Gastroesophageal sphincter (tissue), 4 donors: ENCODE results near the gene UPK1B. TPM values are rescaled to one million over a fixed set of nuclear protein-coding genes. Genes with fewer than 3 reads are reported as not detected.

Experiments
- ATAC-seq: fragments of 150-250 bp; one replicate; pipeline ENCODE4 v1.9.1; 2016; ENCODE audit warnings: mild to moderate bottlenecking, moderate library complexity
- H3K27ac ChIP-seq, 4 donors: fragments of 200-600 bp; sonication (generic) in 3 of 4; 1 replicate in 3 of 4; 2 replicates in 1 of 4; pipeline ENCODE4 v1.5.1; 2016 to 2019
- H3K27me3 ChIP-seq: fragments of 200-600 bp; sonication (generic); one replicate; pipeline ENCODE4 v1.5.1; 2019
- H3K36me3 ChIP-seq, 2 donors: fragments of 200-600 bp; sonication (generic); one replicate each; pipeline ENCODE4 v1.5.1; 2019; ENCODE audit warnings: control low read depth in 1 of 2
- H3K4me1 ChIP-seq, 3 donors: fragments of 200-600 bp; sonication (generic); 1 replicate in 2 of 3; 2 replicates in 1 of 3; pipeline ENCODE4 v1.5.1; 2016 to 2019; ENCODE audit warnings: control low read depth in 2 of 3
- H3K4me3 ChIP-seq, 2 donors: fragments of 200-600 bp; sonication (generic); one replicate each; pipeline ENCODE4 v1.5.1; 2019; ENCODE audit warnings: mild to moderate bottlenecking in 1 of 2, moderate library complexity in 1 of 2
- H3K9me3 ChIP-seq, 3 donors: fragments of 200-600 bp; sonication (generic); one replicate each; pipeline ENCODE4 v1.5.1; 2017 to 2019; ENCODE audit warnings: control low read depth in 2 of 3
- CTCF ChIP-seq, 4 experiments: fragments of 200-600 bp in 2 of 4; fragments of 450-650 bp in 2 of 4; sonication (generic) in 1 of 4; IDR thresholded peaks; one replicate each; pipeline ENCODE4 v1.5.1; 2017 to 2019; ENCODE audit warnings: antibody characterized with exemption in 4 of 4, mild to moderate bottlenecking in 2 of 4, moderate library complexity in 2 of 4
- EP300 ChIP-seq: sonication (generic); formaldehyde crosslinking; IDR thresholded peaks from one replicate; pipeline ENCODE4 v1.6.1; 2017; ENCODE audit warnings: antibody characterized with exemption, mild to moderate bottlenecking
- POLR2A ChIP-seq, 2 donors: fragments of 450-650 bp; IDR thresholded peaks; one replicate each; pipeline ENCODE4 v1.6.1; 2017; ENCODE audit warnings: antibody characterized with exemption in 2 of 2, mild to moderate bottlenecking in 2 of 2, moderate library complexity in 1 of 2
- POLR2AphosphoS5 ChIP-seq: sonication (generic); formaldehyde crosslinking; IDR thresholded peaks from one replicate; pipeline ENCODE4 v1.6.1; 2017; ENCODE audit warnings: antibody characterized with exemption
- WGBS, 2 donors: methylation state at CpG; one replicate each; pipeline ENCODE4 v1.1.5; 2018; ENCODE audit warnings: low coverage in 1 of 2; 5-methylcytosine and 5-hydroxymethylcytosine counted together
- total RNA-seq, 4 donors: library from RNA; depleted of rRNA; stranded (reverse); fragments of >200 nt; gene quantifications; one replicate each; pipeline ENCODE4 v1.1.0, GENCODE V29; 2016

UPK1B gene
- total RNA-seq, 4 donors from 2014 or later: 0.15 TPM; not detected in 3

- no peaks in the 10 kb centered on the region for H3K36me3 ChIP-seq
- WGBS, 2 donors: 59 to 87% methylated on average over 2 to 4 of the region's 4 CpGs
- H3K9me3 ChIP-seq: no peaks in the 10 kb centered on the region
- TF ChIP-seq POLR2AphosphoS5: no peak
- no peak for TF ChIP-seq POLR2A (IDR thresholded peaks at IDR 0.05)
- no peak for TF ChIP-seq CTCF (IDR thresholded peaks at IDR 0.05)
- TF ChIP-seq EP300: no peak
- no peaks in the 10 kb centered on the region for H3K27me3 ChIP-seq
- H3K27ac ChIP-seq: no peak overlapping the region
- ATAC-seq: no peak
- H3K4me1 ChIP-seq: no peaks in the 10 kb centered on the region
- no peak overlapping the region for H3K4me3 ChIP-seq
These were observed 3.4 kb downstream of the UPK1B start for GRCh38 chr3:119176778-119177177.

- 65 to 85% methylated on average over 4 of the region's 4 CpGs for WGBS, 2 donors
- Histone ChIP-seq H3K4me1 (no peaks in the 10 kb centered on the region), H3K4me3 (no peak overlapping the region), H3K27ac (no peak overlapping the region), H3K36me3 (no peaks in the 10 kb centered on the region), H3K9me3 (no peaks in the 10 kb centered on the region), H3K27me3 (no peaks in the 10 kb centered on the region)
- TF ChIP-seq EP300: no peak
- TF ChIP-seq POLR2A (IDR thresholded peaks at IDR 0.05): no peak
- no peak for TF ChIP-seq CTCF (IDR thresholded peaks at IDR 0.05)
- no peak for TF ChIP-seq POLR2AphosphoS5
- ATAC-seq: no peak
These were observed 3.9 kb downstream of the UPK1B start for GRCh38 chr3:119177321-119177720.

- TF ChIP-seq EP300 (no peak), CTCF (IDR thresholded peaks at IDR 0.05) (no peak), POLR2A (IDR thresholded peaks at IDR 0.05) (no peak), POLR2AphosphoS5 (no peak)
- 74 to 77% methylated on average over 3 of the region's 3 CpGs for WGBS, 2 donors
- H3K4me3 ChIP-seq: no peak overlapping the region
- H3K36me3 ChIP-seq: no peaks in the 10 kb centered on the region
- H3K27ac ChIP-seq: no peak overlapping the region
- no peaks in the 10 kb centered on the region for H3K9me3 ChIP-seq
- no peak for ATAC-seq
- no peaks in the 10 kb centered on the region for H3K27me3 ChIP-seq
- H3K4me1 ChIP-seq: no peaks in the 10 kb centered on the region
These were observed 8.4 kb downstream of the UPK1B start for GRCh38 chr3:119181765-119182164.

- TF ChIP-seq CTCF (IDR thresholded peaks at IDR 0.05): no peak
- no peak for TF ChIP-seq POLR2A (IDR thresholded peaks at IDR 0.05)
- no peak for TF ChIP-seq EP300
- TF ChIP-seq POLR2AphosphoS5: no peak
- WGBS, 2 donors: 84% methylated on average over 6 of the region's 9 CpGs; no CpG with 5 or more reads in 1 of the 2 donors
- no peaks in the 10 kb centered on the region for H3K27me3 ChIP-seq
These were observed 10.7 kb downstream of the UPK1B start for GRCh38 chr3:119184111-119184510.

GRCh38 chr3:119184796-119185570, 11.6 kb downstream of the UPK1B start:
- Histone ChIP-seq H3K27me3 (no peaks in the 10 kb centered on the region), H3K4me1 (no peaks in the 10 kb centered on the region), H3K9me3 (no peaks in the 10 kb centered on the region), H3K27ac (no peak overlapping the region), H3K4me3 (no peak overlapping the region), H3K36me3 (no peaks in the 10 kb centered on the region)
- 81 to 82% methylated on average over 7 of the region's 7 CpGs for WGBS, 2 donors
- ATAC-seq: no peak
- TF ChIP-seq EP300: no peak
- no peak for TF ChIP-seq POLR2A (IDR thresholded peaks at IDR 0.05)
- no peak for TF ChIP-seq CTCF (IDR thresholded peaks at IDR 0.05)
- no peak for TF ChIP-seq POLR2AphosphoS5

More at GRCh38 chr3:119184111-119184510, 10.7 kb downstream of the UPK1B start:
- Histone ChIP-seq H3K9me3 (no peaks in the 10 kb centered on the region), H3K4me1 (no peaks in the 10 kb centered on the region), H3K36me3 (no peaks in the 10 kb centered on the region), H3K4me3 (no peak overlapping the region), H3K27ac (no peak overlapping the region)
- no peak for ATAC-seq
